HEK293 (cell line): ENCODE data around the gene GPI.

Experiments used
- CTCF ChIA-PET: fragments of 350-600 bp; formaldehyde crosslinking; extraction: SDS; loops from one replicate; lab custom pipeline; 2021; ENCODE audit warnings: antibody characterized with exemption; lab: Yijun Ruan, JAX
- POLR2A ChIA-PET: fragments of 300-600 bp; formaldehyde crosslinking; extraction: SDS; loops from one replicate; lab custom pipeline; 2020; ENCODE audit warnings: antibody characterized with exemption, inconsistent platforms; lab: Yijun Ruan, JAX
- H3K27ac ChIP-seq: fragments of 200-500 bp; sonication (Bioruptor generic); 2 replicates; pipeline ENCODE4 v1.5.1; 2014; ENCODE audit warnings: low read depth, low read length, control low read depth, inconsistent platforms; ENCODE audit errors: extremely low read depth
- H3K36me3 ChIP-seq, 2 experiments: fragments of 200-500 bp in 1 of 2; sonication (Bioruptor generic) in 1 of 2; 1 replicate in 1 of 2; 2 replicates in 1 of 2; pipeline ENCODE4 v1.5.1; 2014 to 2017; ENCODE audit warnings: inconsistent platforms in 2 of 2, low read length in 2 of 2; ENCODE audit not compliant: control insufficient read depth in 2 of 2, insufficient read depth in 1 of 2
- H3K4me1 ChIP-seq: fragments of 200-500 bp; sonication (Bioruptor generic); 2 replicates; pipeline ENCODE4 v1.5.1; 2014; ENCODE audit warnings: mild to moderate bottlenecking, low read length, inconsistent platforms; ENCODE audit not compliant: control insufficient read depth, insufficient read depth
- H3K4me3 ChIP-seq: 2 replicates; pipeline ENCODE4 v1.5.1; 2011; ENCODE audit warnings: low read depth, mild to moderate bottlenecking, control low read depth, low read length, moderate library complexity
- H3K9me3 ChIP-seq: fragments of 200-500 bp; sonication (Bioruptor generic); 2 replicates; pipeline ENCODE4 v1.5.1; 2014; ENCODE audit warnings: low read depth, low read length, inconsistent platforms; ENCODE audit not compliant: control insufficient read depth, insufficient read depth
- BCL11A ChIP-seq: fragments of 450-650 bp; formaldehyde crosslinking; IDR thresholded peaks from 2 replicates; pipeline ENCODE4 v1.5.1; 2016; ENCODE audit warnings: low read depth, missing biosample characterization, missing genetic modification characterization
- ELK4 ChIP-seq: IDR thresholded peaks from 2 replicates; pipeline ENCODE4 v1.6.1; 2011; ENCODE audit warnings: mild to moderate bottlenecking, low read depth, low read length, borderline replicate concordance
- GFI1B ChIP-seq: fragments of 450-650 bp; formaldehyde crosslinking; IDR thresholded peaks from 2 replicates; pipeline ENCODE4 v1.5.1; 2016; ENCODE audit warnings: missing biosample characterization, missing genetic modification characterization
- PRDM10 ChIP-seq: fragments of 450-650 bp; formaldehyde crosslinking; IDR thresholded peaks from 2 replicates; pipeline ENCODE4 v1.5.1; 2016; ENCODE audit warnings: missing biosample characterization, missing genetic modification characterization
- REPIN1 ChIP-seq: fragments of 450-650 bp; formaldehyde crosslinking; IDR thresholded peaks from 2 replicates; pipeline ENCODE4 v1.5.1; 2017; ENCODE audit warnings: missing biosample characterization, missing genetic modification characterization, low read depth
- SCRT2 ChIP-seq: fragments of 450-650 bp; formaldehyde crosslinking; IDR thresholded peaks from 2 replicates; pipeline ENCODE4 v1.5.1; 2016; ENCODE audit warnings: missing biosample characterization, missing genetic modification characterization
- TRIM28 ChIP-seq: IDR thresholded peaks from 2 replicates; pipeline ENCODE4 v1.6.1; 2011; ENCODE audit warnings: low read length, control low read depth, borderline replicate concordance
- WT1 ChIP-seq: fragments of 450-650 bp; formaldehyde crosslinking; IDR thresholded peaks from 2 replicates; pipeline ENCODE4 v1.5.1; 2016; ENCODE audit warnings: missing biosample characterization, missing genetic modification characterization
- ZFP3 ChIP-seq: fragments of 450-650 bp; formaldehyde crosslinking; IDR thresholded peaks from 2 replicates; pipeline ENCODE4 v1.5.1; 2016; ENCODE audit warnings: low read depth, missing biosample characterization, missing genetic modification characterization
- ZNF239 ChIP-seq: fragments of 450-650 bp; formaldehyde crosslinking; IDR thresholded peaks from 2 replicates; pipeline ENCODE4 v1.5.1; 2016; ENCODE audit warnings: missing biosample characterization, missing genetic modification characterization
- ZNF350 ChIP-seq: fragments of 450-650 bp; formaldehyde crosslinking; IDR thresholded peaks from 2 replicates; pipeline ENCODE4 v1.5.0; 2017; ENCODE audit warnings: missing biosample characterization, mild to moderate bottlenecking, missing genetic modification characterization
- ZNF366 ChIP-seq: fragments of 450-650 bp; formaldehyde crosslinking; conservative IDR thresholded peaks from 2 replicates; pipeline ENCODE4 v1.5.1; 2016; ENCODE audit warnings: missing biosample characterization, missing genetic modification characterization
- ZNF394 ChIP-seq: fragments of 450-650 bp; formaldehyde crosslinking; IDR thresholded peaks from 2 replicates; pipeline ENCODE4 v1.5.1; 2016; ENCODE audit warnings: missing biosample characterization, missing genetic modification characterization, mild to moderate bottlenecking, moderate library complexity, borderline replicate concordance
- ZNF510 ChIP-seq: fragments of 450-650 bp; formaldehyde crosslinking; IDR thresholded peaks from 2 replicates; pipeline ENCODE4 v1.5.1; 2018; ENCODE audit warnings: mild to moderate bottlenecking, missing genetic modification characterization, missing biosample characterization; ENCODE audit not compliant: insufficient replicate concordance
- ZNF600 ChIP-seq: fragments of 450-650 bp; formaldehyde crosslinking; IDR thresholded peaks from 2 replicates; pipeline ENCODE4 v1.5.1; 2016; ENCODE audit warnings: missing biosample characterization, missing genetic modification characterization
- ZNF677 ChIP-seq: fragments of 450-650 bp; IDR thresholded peaks from 2 replicates; pipeline ENCODE4 v1.5.0; 2018; ENCODE audit warnings: missing biosample characterization, mild to moderate bottlenecking, missing genetic modification characterization, moderate library complexity
- ZNF692 ChIP-seq: fragments of 450-650 bp; formaldehyde crosslinking; IDR thresholded peaks from 2 replicates; pipeline ENCODE4 v1.5.1; 2016; ENCODE audit warnings: missing biosample characterization, missing genetic modification characterization
- ZNF701 ChIP-seq: fragments of 450-650 bp; formaldehyde crosslinking; IDR thresholded peaks from 2 replicates; pipeline ENCODE4 v1.5.1; 2016; ENCODE audit warnings: missing biosample characterization, missing genetic modification characterization
- ZNF792 ChIP-seq: fragments of 450-650 bp; formaldehyde crosslinking; IDR thresholded peaks from 2 replicates; pipeline ENCODE4 v1.5.1; 2016; ENCODE audit warnings: missing biosample characterization, missing genetic modification characterization
- ZSCAN30 ChIP-seq: fragments of 450-650 bp; IDR thresholded peaks from 2 replicates; pipeline ENCODE4 v1.5.1; 2018; ENCODE audit warnings: missing biosample characterization, mild to moderate bottlenecking, missing genetic modification characterization, moderate library complexity

Gene GPI

GRCh38 chr19:34321735-34322134 is 43.3 kb upstream of the GPI start (continued):
- no peak for TF ChIP-seq ZNF692 (tag by site-specific recombination)
- TF ChIP-seq ZNF677 (tag by site-specific recombination) = no peak
- no peak for TF ChIP-seq WT1 (tag by site-specific recombination)
- no peak for TF ChIP-seq ZNF510 (tag by site-specific recombination)
- TF ChIP-seq BCL11A (tag by site-specific recombination) = no peak
- no peak for TF ChIP-seq ZNF394
- no peak for TF ChIP-seq ZNF366 (tag by site-specific recombination)
- no peak for TF ChIP-seq ZSCAN30 (tag by site-specific recombination)
- no peak for TF ChIP-seq ZFP3 (tag by site-specific recombination)

- no peaks in the 10 kb centered on the region for H3K9me3 ChIP-seq
- H3K36me3 ChIP-seq = peaks cover 22 to 90% of the 10 kb centered on the region in 2 experiments
- TF ChIP-seq REPIN1 (tag by site-specific recombination) (no peak), ZNF701 (tag by site-specific recombination) (no peak), ELK4 (no peak), PRDM10 (tag by site-specific recombination) (peak; percentile 80), ZNF366 (tag by site-specific recombination) (no peak), ZNF792 (tag by site-specific recombination) (no peak), TRIM28 (no peak), GFI1B (tag by site-specific recombination) (no peak), BCL11A (tag by site-specific recombination) (no peak), SCRT2 (tag by site-specific recombination) (peak; percentile 37; the same call in 1 of the 2 replicates), ZNF350 (tag by site-specific recombination) (no peak), ZNF239 (no peak), ZNF600 (peak; percentile 58; the same call in 1 of the 2 replicates)
- H3K4me3 ChIP-seq = no peak overlapping the region
- peak overlapping the region; percentile 11; the same call in 1 of the 2 replicates for H3K27ac ChIP-seq
- POLR2A ChIA-PET = no interaction called here
- CTCF ChIA-PET = interaction anchor here (1.0 to 5.1 kb wide), 2 partner anchors 8 to 14 kb away, joined by 3 to 36 read pairs; no protein-coding TSS in a partner anchor
- peaks cover 8% of the 10 kb centered on the region; the same call in 1 of the 2 replicates for H3K4me1 ChIP-seq
Measured at GRCh38 chr19:34323433-34324204, 41.4 kb upstream of the GPI start.
